Mesenchymal stem cell (in vitro differentiated cells and primary cell): Measurements from ENCODE around the gene ACSM2B.

Experiments used
- DNase-seq: peaks from one replicate; pipeline ENCODE4 v3.0.0-alpha.2; 2013
- H2AFZ ChIP-seq: one replicate; pipeline ENCODE4 v1.6.1; 2013; ENCODE audit warnings: low read depth, mild to moderate bottlenecking, control low read depth, inconsistent platforms, low read length, moderate library complexity
- H2AK5ac ChIP-seq: 2 replicates; pipeline ENCODE4 v1.6.1; 2013; ENCODE audit warnings: low read length, moderate library complexity, mild to moderate bottlenecking, inconsistent platforms; ENCODE audit not compliant: severe bottlenecking
- H2BK120ac ChIP-seq: one replicate; pipeline ENCODE4 v1.6.1; 2013; ENCODE audit warnings: low read depth, mild to moderate bottlenecking, inconsistent platforms, low read length, moderate library complexity
- H2BK12ac ChIP-seq, 2 experiments: one replicate each; pipeline ENCODE4 v1.6.1; 2013; ENCODE audit warnings: inconsistent platforms in 2 of 2, low read length in 2 of 2, mild to moderate bottlenecking in 2 of 2, moderate library complexity in 2 of 2, control low read depth in 1 of 2
- H2BK15ac ChIP-seq: one replicate; pipeline ENCODE4 v1.6.1; 2013; ENCODE audit warnings: mild to moderate bottlenecking, low read depth, inconsistent platforms; ENCODE audit not compliant: poor library complexity, severe bottlenecking
- H2BK5ac ChIP-seq: 2 replicates; pipeline ENCODE4 v1.6.1; 2013; ENCODE audit warnings: low read depth, mild to moderate bottlenecking, low read length, control low read depth, inconsistent platforms; ENCODE audit not compliant: poor library complexity, severe bottlenecking
- H3K14ac ChIP-seq, 2 experiments: one replicate each; pipeline ENCODE4 v1.6.1; 2013; ENCODE audit warnings: inconsistent platforms in 2 of 2, low read length in 2 of 2, control low read depth in 1 of 2, mild to moderate bottlenecking in 1 of 2, moderate library complexity in 1 of 2
- H3K18ac ChIP-seq, 2 experiments: one replicate each; pipeline ENCODE4 v1.6.1; 2013; ENCODE audit warnings: inconsistent platforms in 2 of 2, low read length in 2 of 2, control low read depth in 1 of 2, low read depth in 1 of 2, mild to moderate bottlenecking in 1 of 2
- H3K23ac ChIP-seq, 2 experiments: one replicate each; pipeline ENCODE4 v1.6.1; 2013; ENCODE audit warnings: inconsistent platforms in 2 of 2, low read length in 2 of 2, mild to moderate bottlenecking in 2 of 2, moderate library complexity in 2 of 2, control low read depth in 1 of 2
- H3K27ac ChIP-seq: 2 replicates; pipeline ENCODE4 v1.5.1; 2013; ENCODE audit warnings: mild to moderate bottlenecking, moderate library complexity, low read length, control low read depth, inconsistent platforms; ENCODE audit not compliant: poor library complexity, severe bottlenecking
- H3K27me3 ChIP-seq, 2 experiments: 2 replicates each; pipeline versions ENCODE4 v1.6.1 to v1.7.0; 2013; ENCODE audit warnings: low read length in 2 of 2, mild to moderate bottlenecking in 2 of 2, moderate library complexity in 2 of 2, control low read depth in 1 of 2, inconsistent platforms in 1 of 2; ENCODE audit not compliant: control insufficient read depth in 1 of 2, insufficient read depth in 1 of 2
- H3K36me3 ChIP-seq, 2 experiments: 2 replicates each; pipeline versions ENCODE4 v1.6.1 to v1.7.0; 2013; ENCODE audit warnings: low read length in 2 of 2, control low read depth in 1 of 2, inconsistent platforms in 1 of 2, low read depth in 1 of 2, mild to moderate bottlenecking in 1 of 2; ENCODE audit not compliant: insufficient read depth in 2 of 2, control insufficient read depth in 1 of 2
- H3K4ac ChIP-seq, 2 experiments: one replicate each; pipeline ENCODE4 v1.6.1; 2013; ENCODE audit warnings: inconsistent platforms in 2 of 2, low read length in 2 of 2, mild to moderate bottlenecking in 2 of 2, moderate library complexity in 2 of 2, control low read depth in 1 of 2, low read depth in 1 of 2
- H3K4me1 ChIP-seq: 2 replicates; pipeline ENCODE4 v1.6.1; 2013; ENCODE audit warnings: low read depth, low read length, control low read depth; ENCODE audit not compliant: control insufficient read depth, insufficient read depth
- H3K4me2 ChIP-seq: 2 replicates; pipeline ENCODE4 v1.6.1; 2013; ENCODE audit warnings: low read length, mild to moderate bottlenecking, inconsistent platforms; ENCODE audit not compliant: poor library complexity, severe bottlenecking
- H3K4me3 ChIP-seq, 2 experiments: 2 replicates each; pipeline versions ENCODE4 v1.5.1 to v1.7.0; 2013; ENCODE audit warnings: low read length in 2 of 2, mild to moderate bottlenecking in 2 of 2, control low read depth in 1 of 2, low read depth in 1 of 2; ENCODE audit not compliant: insufficient read depth in 1 of 2
- H3K79me1 ChIP-seq: replicated peaks from 2 replicates; pipeline ENCODE4 v1.6.1; 2013; ENCODE audit warnings: mild to moderate bottlenecking, control low read depth, low read length, inconsistent platforms; ENCODE audit not compliant: poor library complexity, severe bottlenecking
- H3K9ac ChIP-seq: 2 replicates; pipeline ENCODE4 v1.7.0; 2013; ENCODE audit warnings: mild to moderate bottlenecking, low read length, moderate library complexity
- H3K9me3 ChIP-seq: 2 replicates; pipeline ENCODE4 v1.7.0; 2013; ENCODE audit warnings: mild to moderate bottlenecking, low read length; ENCODE audit not compliant: control insufficient read depth
- H4K8ac ChIP-seq: one replicate; pipeline ENCODE4 v1.6.1; 2013; ENCODE audit warnings: inconsistent platforms, mild to moderate bottlenecking, low read length, moderate library complexity
- H4K91ac ChIP-seq: one replicate; pipeline ENCODE4 v1.6.1; 2013; ENCODE audit warnings: mild to moderate bottlenecking, low read length, inconsistent platforms
- WGBS: methylation state at CpG from one replicate; pipeline ENCODE4 v1.1.7; 2013; ENCODE audit warnings: mixed read lengths; 5-methylcytosine and 5-hydroxymethylcytosine counted together

The ACSM2B gene

DNA sequence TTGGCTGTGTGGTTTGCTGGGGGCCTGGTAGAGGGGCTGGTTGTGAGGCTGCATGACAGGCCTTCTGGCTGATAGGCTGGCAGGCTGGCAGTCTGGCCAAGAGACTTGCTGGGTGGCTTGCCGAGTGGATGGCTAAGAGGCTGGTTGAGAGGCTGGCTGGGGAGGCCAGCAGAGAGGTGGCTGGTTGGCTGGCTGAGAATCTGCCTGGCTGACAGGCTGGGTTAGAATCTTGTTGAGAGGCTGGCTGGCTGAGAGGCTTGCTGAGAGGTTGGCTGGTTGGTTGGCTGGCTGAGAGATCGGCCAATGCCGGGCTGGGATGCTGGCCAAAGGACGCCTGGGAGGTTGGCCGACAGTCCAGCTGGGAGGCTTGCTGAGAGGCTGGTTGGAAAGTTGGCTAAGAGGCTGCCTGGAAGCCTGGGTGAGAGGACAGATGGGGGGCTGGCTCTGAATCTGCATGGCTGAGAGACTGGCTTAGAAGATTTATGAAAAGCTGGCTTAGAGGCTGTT, 35.9 kb upstream of the ACSM2B start:
- Histone ChIP-seq H3K23ac (no peak overlapping the region), H4K8ac (no peak overlapping the region), H2BK5ac (no peak overlapping the region), H2AK5ac (no peak overlapping the region), H2BK12ac (no peak overlapping the region), H4K91ac (no peak overlapping the region), H2AFZ (no peak overlapping the region), H3K4me2 (no peak overlapping the region), H3K27me3 (no peaks in the 10 kb centered on the region), H2BK120ac (no peak overlapping the region), H3K27ac (no peak overlapping the region), H3K9ac (no peak overlapping the region), H3K79me1 (no peaks in the 10 kb centered on the region), H3K4me3 (no peak overlapping the region), H3K9me3 (no peaks in the 10 kb centered on the region), H3K14ac (no peak overlapping the region), H3K18ac (no peak overlapping the region), H2BK15ac (no peak overlapping the region), H3K4me1 (no peaks in the 10 kb centered on the region), H3K36me3 (no peaks in the 10 kb centered on the region), H3K4ac (no peak overlapping the region)
- DNase-seq, result no peak
- WGBS, result 75% methylated on average over 5 of the region's 5 CpGs

DNA sequence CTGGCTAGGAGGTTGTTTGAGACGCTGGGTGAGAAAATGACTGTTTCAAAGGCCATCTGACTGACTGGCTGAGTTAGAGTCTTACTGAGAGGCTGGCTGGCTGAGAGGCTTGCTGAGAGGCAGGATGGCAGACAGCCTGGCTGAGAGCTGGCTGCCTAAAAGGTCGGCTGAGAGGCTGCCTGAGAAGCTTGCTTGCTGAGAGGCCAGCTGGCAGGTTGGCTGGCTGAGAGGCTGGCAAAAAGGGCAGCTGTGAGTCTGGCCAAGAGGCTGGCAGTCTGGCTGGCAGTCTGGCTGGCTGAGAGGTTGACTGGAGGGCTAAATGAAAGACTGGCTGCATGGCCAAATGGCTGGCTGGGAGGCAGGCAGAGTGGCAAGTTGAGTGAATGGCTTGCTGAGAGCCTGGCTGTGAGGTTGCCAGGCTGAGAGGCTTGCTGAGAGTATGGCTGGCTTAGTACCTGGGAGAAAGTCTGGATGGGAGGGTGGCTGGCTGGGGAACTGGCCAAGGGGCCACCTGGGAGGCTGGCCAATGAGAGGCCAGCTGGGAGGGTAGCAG, 35.3 kb upstream of the ACSM2B start:
- no peak overlapping the region for H2AFZ ChIP-seq
- H3K27ac ChIP-seq, result no peak overlapping the region
- no peak overlapping the region for H2BK15ac ChIP-seq
- H3K4me2 ChIP-seq, result no peak overlapping the region
- no peak for DNase-seq
- no peak overlapping the region for H3K18ac ChIP-seq
- H3K79me1 ChIP-seq, result no peaks in the 10 kb centered on the region
- H3K27me3 ChIP-seq, result no peaks in the 10 kb centered on the region
- H3K4ac ChIP-seq, result no peak overlapping the region
- H2BK12ac ChIP-seq, result no peak overlapping the region
- no peak overlapping the region for H2AK5ac ChIP-seq
- H3K9ac ChIP-seq, result no peak overlapping the region
- no peaks in the 10 kb centered on the region for H3K36me3 ChIP-seq
- H3K4me3 ChIP-seq, result no peak overlapping the region
- H4K91ac ChIP-seq, result no peak overlapping the region
- no peaks in the 10 kb centered on the region for H3K4me1 ChIP-seq
- H3K9me3 ChIP-seq, result no peaks in the 10 kb centered on the region
- no peak overlapping the region for H2BK120ac ChIP-seq
- WGBS, result 29% methylated on average over 2 of the region's 2 CpGs
- no peak overlapping the region for H3K14ac ChIP-seq
- H2BK5ac ChIP-seq, result no peak overlapping the region
- H3K23ac ChIP-seq, result no peak overlapping the region
- no peak overlapping the region for H4K8ac ChIP-seq

DNA sequence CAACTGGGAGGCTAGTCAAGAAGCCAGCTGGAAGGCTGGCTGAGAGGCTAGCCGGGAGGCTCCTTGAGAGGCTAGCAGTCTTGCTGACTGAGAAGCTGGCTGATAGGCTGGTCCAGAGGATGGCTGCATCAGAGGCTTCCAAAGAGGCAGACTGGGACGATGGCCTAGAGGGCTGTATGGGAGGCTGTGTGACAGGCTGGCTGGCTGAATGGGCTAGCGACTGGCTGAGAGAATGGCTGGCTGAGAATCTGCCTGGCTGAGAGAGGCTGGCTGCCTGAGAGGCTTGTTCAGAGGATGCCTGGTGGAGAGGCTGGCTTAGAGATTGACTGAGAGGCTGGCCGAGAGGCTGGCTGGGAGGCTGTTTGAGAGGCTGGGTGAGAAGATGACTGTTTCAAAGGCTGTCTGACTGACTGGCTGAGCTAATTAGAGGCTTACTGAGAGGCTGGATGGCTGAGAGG, 34.8 kb upstream of the ACSM2B start:
- DNase-seq, result no peak
- no peaks in the 10 kb centered on the region for H3K36me3 ChIP-seq
- no peak overlapping the region for H2AFZ ChIP-seq
- no peak overlapping the region for H2BK15ac ChIP-seq
- no peak overlapping the region for H2BK120ac ChIP-seq
- H3K27me3 ChIP-seq, result no peaks in the 10 kb centered on the region
- no peak overlapping the region for H2BK12ac ChIP-seq
- H3K18ac ChIP-seq, result no peak overlapping the region
- H3K23ac ChIP-seq, result no peak overlapping the region
- no peak overlapping the region for H2AK5ac ChIP-seq
- no peak overlapping the region for H2BK5ac ChIP-seq
- H3K4me2 ChIP-seq, result no peak overlapping the region
- H3K79me1 ChIP-seq, result no peaks in the 10 kb centered on the region
- no peak overlapping the region for H4K91ac ChIP-seq
- H3K4me3 ChIP-seq, result no peak overlapping the region
- WGBS, result 61% methylated on average over 4 of the region's 4 CpGs
- no peaks in the 10 kb centered on the region for H3K4me1 ChIP-seq
- no peaks in the 10 kb centered on the region for H3K9me3 ChIP-seq
- H3K14ac ChIP-seq, result no peak overlapping the region
- no peak overlapping the region for H3K9ac ChIP-seq
- no peak overlapping the region for H3K4ac ChIP-seq
- H3K27ac ChIP-seq, result no peak overlapping the region
- H4K8ac ChIP-seq, result no peak overlapping the region

DNA sequence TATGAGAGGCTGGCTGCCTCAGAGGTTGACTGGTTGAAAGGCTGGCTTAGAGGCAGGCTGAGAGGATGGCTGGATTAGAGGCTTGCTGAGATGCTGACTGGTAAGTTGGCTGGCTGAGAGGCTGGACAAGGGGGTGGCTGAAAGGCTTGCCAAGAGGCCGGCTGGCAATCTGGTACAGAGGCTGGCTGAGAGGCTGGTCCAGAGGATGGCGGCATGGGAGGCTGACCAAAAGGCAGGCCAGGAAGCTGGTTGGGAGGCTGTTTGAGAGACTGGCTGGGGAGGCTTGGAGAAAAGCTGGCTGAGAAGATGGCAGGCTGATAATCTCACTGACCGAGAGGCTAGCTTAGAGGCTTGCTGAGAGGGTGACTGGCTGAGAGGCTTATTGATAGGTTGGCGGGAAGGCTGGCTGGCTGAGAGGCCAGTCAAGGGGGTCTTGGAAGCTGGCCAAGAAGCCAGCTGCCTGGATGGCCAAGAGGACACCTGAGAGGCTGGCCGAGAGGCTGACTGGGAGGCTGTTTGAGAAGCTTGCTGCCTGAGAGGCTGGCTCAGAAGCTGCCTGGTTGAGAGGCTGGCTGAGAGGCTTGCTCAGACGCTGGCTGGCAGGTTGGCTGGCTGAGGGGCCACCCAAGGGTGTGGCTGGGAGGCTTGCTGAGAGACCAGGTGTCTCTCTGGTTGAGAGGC, 34.2 kb upstream of the ACSM2B start:
- H2BK5ac ChIP-seq, result no peak overlapping the region

More for the DNA sequence above, 34.2 kb upstream of the ACSM2B start:
- Histone ChIP-seq H2AFZ (no peak overlapping the region), H3K4me3 (no peak overlapping the region), H3K4me1 (no peaks in the 10 kb centered on the region), H2BK15ac (no peak overlapping the region), H3K27ac (no peak overlapping the region), H3K4ac (no peak overlapping the region), H3K14ac (no peak overlapping the region), H2BK120ac (no peak overlapping the region), H3K18ac (no peak overlapping the region), H3K9me3 (no peaks in the 10 kb centered on the region), H3K36me3 (no peaks in the 10 kb centered on the region), H3K4me2 (no peak overlapping the region), H3K79me1 (no peaks in the 10 kb centered on the region), H4K91ac (no peak overlapping the region), H3K27me3 (no peaks in the 10 kb centered on the region), H3K9ac (no peak overlapping the region), H2AK5ac (no peak overlapping the region), H4K8ac (no peak overlapping the region), H2BK12ac (no peak overlapping the region), H3K23ac (no peak overlapping the region)
- DNase-seq, result no peak
- WGBS, result 69% methylated on average over 6 of the region's 6 CpGs
